Mammary epithelial cell (primary cell): ENCODE results near the gene DCTN2.

Experiments
- CTCF ChIP-seq, 2 donors: IDR thresholded peaks in 1 of 2; conservative IDR thresholded peaks in 1 of 2; 2 replicates each; pipeline ENCODE4 v1.5.1; 2011 to 2012; ENCODE audit warnings: inconsistent platforms in 2 of 2, low read length in 2 of 2, mild to moderate bottlenecking in 2 of 2, control low read depth in 1 of 2, low read depth in 1 of 2; ENCODE audit not compliant: insufficient read depth in 1 of 2; ENCODE audit errors: extremely low read depth in 1 of 2
- EZH2 ChIP-seq: IDR thresholded peaks from 2 replicates; pipeline ENCODE4 v1.6.1; 2012; ENCODE audit warnings: low read length, inconsistent platforms, borderline replicate concordance

GRCh38 chr12:57525615-57526383, 21.2 kb downstream of the DCTN2 start:
- no peak for TF ChIP-seq CTCF (conservative IDR thresholded peaks at IDR 0.05 in 1 of 2, IDR thresholded peaks at IDR 0.05 in 1 of 2; ENCODE audit: extremely low read depth in 1 of 2, insufficient read depth in 1 of 2, low read depth in 1 of 2, low read length in 2 of 2)
- TF ChIP-seq EZH2: no peak
